Chondrocyte (in vitro differentiated cells): Measurements from ENCODE around the gene ARMH4. TPM values are rescaled to one million over a fixed set of nuclear protein-coding genes. Genes with fewer than 3 reads are reported as not detected.
A peak's percentile ranks its signal among the peaks of the same experiment; 100 is the strongest.

Experiments used
- DNase-seq: peaks from one replicate; pipeline ENCODE4 v3.0.0; 2021; ENCODE audit warnings: mixed read lengths, low spot score
- H3K27ac Mint-ChIP-seq: one replicate; pipeline ENCODE4 v1.8.0; 2021; ENCODE audit warnings: mild to moderate bottlenecking, moderate library complexity, mixed read lengths; ENCODE audit not compliant: unreplicated experiment
- H3K27me3 Mint-ChIP-seq: 2 replicates; pipeline ENCODE4 v1.8.0; 2021; ENCODE audit warnings: low read depth, mixed read lengths
- H3K36me3 Mint-ChIP-seq: 2 replicates; pipeline ENCODE4 v1.8.0; 2021; ENCODE audit warnings: low read depth, mixed read lengths
- H3K4me1 Mint-ChIP-seq: 2 replicates; pipeline ENCODE4 v1.8.0; 2021; ENCODE audit warnings: low read depth, mild to moderate bottlenecking, mixed read lengths
- H3K4me3 Mint-ChIP-seq: one replicate; pipeline ENCODE4 v1.8.0; 2021; ENCODE audit warnings: mild to moderate bottlenecking, moderate library complexity, mixed read lengths; ENCODE audit not compliant: unreplicated experiment
- H3K9me3 Mint-ChIP-seq: 2 replicates; pipeline ENCODE4 v1.8.0; 2021; ENCODE audit warnings: low read depth, mixed read lengths
- CTCF ChIP-seq: fragments of 200-600 bp; sonication (generic); IDR thresholded peaks from 2 replicates; pipeline ENCODE4 v1.5.0; 2021; ENCODE audit warnings: antibody characterized with exemption, mild to moderate bottlenecking, moderate library complexity
- total RNA-seq: library from RNA; stranded (reverse); gene quantifications from 3 replicates; pipeline ENCODE4 v1.2.1, GENCODE V29; 2021

The ARMH4 gene
- total RNA-seq, 1 donor from 2014 or later = 23.3 TPM

GRCh38 chr14:58088961-58089360, 63.1 kb downstream of the ARMH4 start:
- Mint-ChIP-seq H3K27ac (no peak overlapping the region), H3K9me3 (peaks cover 4% of the 10 kb centered on the region), H3K4me1 (peaks cover 45% of the 10 kb centered on the region), H3K4me3 (no peak overlapping the region), H3K36me3 (peaks cover 4% of the 10 kb centered on the region), H3K27me3 (no peaks in the 10 kb centered on the region)
- no peak for DNase-seq
- no peak for TF ChIP-seq CTCF

DNA sequence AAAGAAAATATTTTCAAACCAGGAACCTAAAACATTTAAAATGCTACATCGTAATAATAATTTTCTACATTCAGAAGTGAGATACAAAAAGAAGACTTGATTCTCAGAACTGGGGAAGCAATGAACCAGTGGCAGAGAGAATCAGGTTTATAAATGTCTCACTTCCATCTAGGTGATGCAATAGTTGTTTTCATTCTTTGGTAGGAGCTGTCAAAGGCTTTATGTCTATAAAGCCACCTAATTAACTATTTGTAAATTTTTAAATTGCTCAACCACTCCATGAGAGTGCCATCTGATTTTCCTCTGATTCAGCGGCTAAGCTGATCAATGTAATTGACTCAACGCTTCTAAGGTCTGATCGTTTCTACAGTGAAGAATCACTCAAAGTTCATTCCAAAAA, 66.1 kb downstream of the ARMH4 start:
- H3K4me1 Mint-ChIP-seq = peaks cover 66% of the 10 kb centered on the region
- H3K36me3 Mint-ChIP-seq = no peaks in the 10 kb centered on the region
- no peak for DNase-seq
- H3K27ac Mint-ChIP-seq = no peak overlapping the region
- no peak overlapping the region for H3K4me3 Mint-ChIP-seq
- no peak for TF ChIP-seq CTCF
- no peaks in the 10 kb centered on the region for H3K27me3 Mint-ChIP-seq
- H3K9me3 Mint-ChIP-seq = no peaks in the 10 kb centered on the region

GRCh38 chr14:58082491-58083098, 69.4 kb downstream of the ARMH4 start:
- Mint-ChIP-seq H3K4me1 (peaks cover 68% of the 10 kb centered on the region), H3K9me3 (no peaks in the 10 kb centered on the region), H3K27ac (peak overlapping the region; percentile 95), H3K4me3 (peak overlapping the region; percentile 28), H3K27me3 (no peaks in the 10 kb centered on the region), H3K36me3 (no peaks in the 10 kb centered on the region)
- DNase-seq = no peak
- TF ChIP-seq CTCF = no peak

DNA sequence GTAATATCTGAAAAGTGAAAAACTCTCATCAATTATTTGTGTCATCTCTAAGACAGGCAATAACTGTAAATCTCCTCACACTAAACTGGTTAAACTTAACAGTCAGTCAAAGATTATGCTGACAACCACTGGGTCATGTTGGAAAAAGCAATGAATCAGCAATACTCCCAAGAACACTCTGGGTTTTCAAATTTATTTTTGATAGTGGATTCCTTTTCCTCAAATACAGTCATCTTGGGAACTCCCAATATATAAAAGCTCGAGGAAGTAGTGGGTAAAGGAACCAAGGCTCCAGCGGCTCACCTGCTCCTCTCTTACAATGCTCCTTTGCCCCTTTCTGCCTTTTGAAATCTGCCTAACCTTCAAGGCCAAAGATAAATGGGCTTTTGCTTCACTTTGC, 70.0 kb downstream of the ARMH4 start:
- H3K27ac Mint-ChIP-seq = peak overlapping the region; percentile 95
- H3K4me3 Mint-ChIP-seq = peak overlapping the region; percentile 28
- DNase-seq = no peak

DNA sequence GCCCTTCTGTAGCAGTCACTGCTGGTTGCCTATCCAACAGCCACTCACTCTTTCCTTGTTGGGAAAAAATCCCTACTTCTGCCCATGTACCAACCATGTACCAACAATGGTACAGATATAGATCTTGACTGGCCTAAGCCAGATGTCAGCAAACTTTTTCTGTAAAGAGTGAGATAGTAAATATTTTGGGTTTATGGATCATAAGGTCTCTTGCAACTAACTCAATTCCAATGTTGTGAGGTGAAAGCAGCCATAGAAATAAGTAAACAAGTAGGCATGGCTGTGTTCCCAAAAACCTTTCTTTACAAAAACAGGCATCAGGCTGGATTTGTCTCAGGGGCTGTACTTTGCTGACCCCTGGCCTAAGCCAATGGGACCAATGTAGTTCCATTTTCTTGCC, 73.5 kb downstream of the ARMH4 start:
- Mint-ChIP-seq H3K9me3 (no peaks in the 10 kb centered on the region), H3K4me1 (peaks cover 54% of the 10 kb centered on the region), H3K36me3 (no peaks in the 10 kb centered on the region), H3K27me3 (no peaks in the 10 kb centered on the region), H3K27ac (peak overlapping the region; percentile 92), H3K4me3 (peak overlapping the region; percentile 31)
- no peak for DNase-seq
- no peak for TF ChIP-seq CTCF

More for the DNA sequence above, 70.0 kb downstream of the ARMH4 start:
- Mint-ChIP-seq H3K36me3 (no peaks in the 10 kb centered on the region), H3K4me1 (peaks cover 68% of the 10 kb centered on the region), H3K9me3 (no peaks in the 10 kb centered on the region), H3K27me3 (no peaks in the 10 kb centered on the region)
- no peak for TF ChIP-seq CTCF
